ENCODE measurements around the gene ACTL7B.

DNA sequence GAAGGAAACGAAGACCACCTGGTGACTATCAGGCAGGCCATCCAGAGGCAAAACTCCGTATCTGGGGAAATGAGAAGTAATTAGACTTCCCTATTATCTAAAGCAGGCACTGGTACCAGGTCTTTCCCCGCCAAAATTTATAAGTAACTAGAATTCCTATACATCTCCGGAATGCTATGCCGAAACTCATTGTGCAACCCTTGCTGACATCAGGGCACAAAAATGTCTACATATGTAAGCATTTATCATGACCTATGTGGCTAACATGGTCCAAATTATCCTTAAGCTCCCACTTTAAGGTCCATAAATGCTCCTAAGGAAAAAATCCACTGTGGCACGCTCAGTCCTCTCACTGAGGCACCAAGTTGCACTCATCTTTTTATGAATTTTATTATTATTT lies 17.8 kb downstream of the ACTL7B start:
- TF ChIP-seq, protein P1, sequence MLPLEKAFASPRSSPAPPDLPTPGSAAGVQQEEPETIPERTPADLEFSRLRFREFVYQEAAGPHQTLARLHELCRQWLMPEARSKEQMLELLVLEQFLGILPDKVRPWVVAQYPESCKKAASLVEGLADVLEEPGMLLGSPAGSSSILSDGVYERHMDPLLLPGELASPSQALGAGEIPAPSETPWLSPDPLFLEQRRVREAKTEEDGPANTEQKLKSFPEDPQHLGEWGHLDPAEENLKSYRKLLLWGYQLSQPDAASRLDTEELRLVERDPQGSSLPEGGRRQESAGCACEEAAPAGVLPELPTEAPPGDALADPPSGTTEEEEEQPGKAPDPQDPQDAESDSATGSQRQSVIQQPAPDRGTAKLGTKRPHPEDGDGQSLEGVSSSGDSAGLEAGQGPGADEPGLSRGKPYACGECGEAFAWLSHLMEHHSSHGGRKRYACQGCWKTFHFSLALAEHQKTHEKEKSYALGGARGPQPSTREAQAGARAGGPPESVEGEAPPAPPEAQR (tag by site-specific recombination; IDR thresholded peaks at IDR 0.05), result no peak
- TF ChIP-seq ZNF670 (tag by site-specific recombination; IDR thresholded peaks at IDR 0.05; ENCODE audit: low read depth), result no peak
- TF ChIP-seq, protein P2, sequence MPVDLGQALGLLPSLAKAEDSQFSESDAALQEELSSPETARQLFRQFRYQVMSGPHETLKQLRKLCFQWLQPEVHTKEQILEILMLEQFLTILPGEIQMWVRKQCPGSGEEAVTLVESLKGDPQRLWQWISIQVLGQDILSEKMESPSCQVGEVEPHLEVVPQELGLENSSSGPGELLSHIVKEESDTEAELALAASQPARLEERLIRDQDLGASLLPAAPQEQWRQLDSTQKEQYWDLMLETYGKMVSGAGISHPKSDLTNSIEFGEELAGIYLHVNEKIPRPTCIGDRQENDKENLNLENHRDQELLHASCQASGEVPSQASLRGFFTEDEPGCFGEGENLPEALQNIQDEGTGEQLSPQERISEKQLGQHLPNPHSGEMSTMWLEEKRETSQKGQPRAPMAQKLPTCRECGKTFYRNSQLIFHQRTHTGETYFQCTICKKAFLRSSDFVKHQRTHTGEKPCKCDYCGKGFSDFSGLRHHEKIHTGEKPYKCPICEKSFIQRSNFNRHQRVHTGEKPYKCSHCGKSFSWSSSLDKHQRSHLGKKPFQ (tag by site-specific recombination; IDR thresholded peaks at IDR 0.05), result no peak
- no peak for TF ChIP-seq ZNF785 (tag by site-specific recombination; IDR thresholded peaks at IDR 0.05)
- TF ChIP-seq, protein P3, sequence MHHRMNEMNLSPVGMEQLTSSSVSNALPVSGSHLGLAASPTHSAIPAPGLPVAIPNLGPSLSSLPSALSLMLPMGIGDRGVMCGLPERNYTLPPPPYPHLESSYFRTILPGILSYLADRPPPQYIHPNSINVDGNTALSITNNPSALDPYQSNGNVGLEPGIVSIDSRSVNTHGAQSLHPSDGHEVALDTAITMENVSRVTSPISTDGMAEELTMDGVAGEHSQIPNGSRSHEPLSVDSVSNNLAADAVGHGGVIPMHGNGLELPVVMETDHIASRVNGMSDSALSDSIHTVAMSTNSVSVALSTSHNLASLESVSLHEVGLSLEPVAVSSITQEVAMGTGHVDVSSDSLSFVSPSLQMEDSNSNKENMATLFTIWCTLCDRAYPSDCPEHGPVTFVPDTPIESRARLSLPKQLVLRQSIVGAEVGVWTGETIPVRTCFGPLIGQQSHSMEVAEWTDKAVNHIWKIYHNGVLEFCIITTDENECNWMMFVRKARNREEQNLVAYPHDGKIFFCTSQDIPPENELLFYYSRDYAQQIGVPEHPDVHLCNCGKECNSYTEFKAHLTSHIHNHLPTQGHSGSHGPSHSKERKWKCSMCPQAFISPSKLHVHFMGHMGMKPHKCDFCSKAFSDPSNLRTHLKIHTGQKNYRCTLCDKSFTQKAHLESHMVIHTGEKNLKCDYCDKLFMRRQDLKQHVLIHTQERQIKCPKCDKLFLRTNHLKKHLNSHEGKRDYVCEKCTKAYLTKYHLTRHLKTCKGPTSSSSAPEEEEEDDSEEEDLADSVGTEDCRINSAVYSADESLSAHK (tag by site-specific recombination; IDR thresholded peaks at IDR 0.05), result no peak
- TF ChIP-seq IKZF3 (tag by site-specific recombination; IDR thresholded peaks at IDR 0.05), result no peak
- no peak for TF ChIP-seq ZNF530 (tag by site-specific recombination; IDR thresholded peaks at IDR 0.05; ENCODE audit: low read depth)
- TF ChIP-seq ZNF639 (tag by site-specific recombination; IDR thresholded peaks at IDR 0.05), result no peak
- TF ChIP-seq BCL11A (tag by site-specific recombination; IDR thresholded peaks at IDR 0.05; ENCODE audit: low read depth), result no peak
